ENCODE data around the gene CDKN2C.

- no peak for TF ChIP-seq CTCF (conservative IDR thresholded peaks at IDR 0.05 in 1 of 2, IDR thresholded peaks at IDR 0.05 in 1 of 2; ENCODE audit: extremely low read depth in 1 of 2, insufficient read depth in 1 of 2, low read depth in 1 of 2, low read length in 2 of 2)
- TF ChIP-seq EZH2 (IDR thresholded peaks at IDR 0.05; ENCODE audit: borderline replicate concordance, low read length) = no peak
These were observed 27.7 kb upstream of the CDKN2C start for GRCh38 chr1:50942334-50942733.
